GM12878 (cell line): ENCODE measurements around the gene RAE1. TPM values are rescaled to one million over a fixed set of nuclear protein-coding genes. Genes with fewer than 3 reads are reported as not detected.

ENCODE experiments used
- ASH2L ChIP-seq: fragments of 300-600, 200-600 bp; sonication (generic); IDR thresholded peaks from 2 replicates; pipeline ENCODE4 v1.6.1; 2017; ENCODE audit warnings: low read depth, mild to moderate bottlenecking, borderline replicate concordance
- BACH1 ChIP-seq: fragments of 450-650 bp; IDR thresholded peaks from 2 replicates; pipeline ENCODE4 v1.6.1; 2017; ENCODE audit warnings: mild to moderate bottlenecking, borderline replicate concordance
- BMI1 ChIP-seq: fragments of 450-650 bp; IDR thresholded peaks from 2 replicates; pipeline ENCODE4 v1.6.1; 2016; ENCODE audit warnings: mild to moderate bottlenecking, moderate library complexity, borderline replicate concordance
- CBFB ChIP-seq: IDR thresholded peaks from 2 replicates; pipeline ENCODE4 v1.6.1; 2016; ENCODE audit warnings: antibody characterized with exemption, low read depth
- CBX3 ChIP-seq: fragments of 200-600 bp; sonication (generic); IDR thresholded peaks from 2 replicates; pipeline ENCODE4 v1.6.1; 2016; ENCODE audit warnings: low read depth, borderline replicate concordance
- EGR1 ChIP-seq, 2 experiments: IDR thresholded peaks; 1 replicate in 1 of 2; 2 replicates in 1 of 2; pipeline ENCODE4 v1.6.1; 2011 to 2012; ENCODE audit warnings: low read depth in 2 of 2, low read length in 2 of 2, borderline replicate concordance in 1 of 2, mild to moderate bottlenecking in 1 of 2, moderate library complexity in 1 of 2
- FOXK2 ChIP-seq: fragments of 450-650 bp; IDR thresholded peaks from 2 replicates; pipeline ENCODE4 v1.6.1; 2017; ENCODE audit warnings: mild to moderate bottlenecking, moderate library complexity
- GATAD2B ChIP-seq: fragments of 450-650 bp; conservative IDR thresholded peaks from 2 replicates; pipeline ENCODE4 v1.6.1; 2017; ENCODE audit warnings: low read depth, mild to moderate bottlenecking, moderate library complexity
- IRF4 ChIP-seq: IDR thresholded peaks from 2 replicates; pipeline ENCODE4 v1.6.1; 2011; ENCODE audit warnings: low read depth, low read length
- JUND ChIP-seq: IDR thresholded peaks from 2 replicates; pipeline ENCODE4 v1.6.1; 2012; ENCODE audit warnings: low read depth, mild to moderate bottlenecking, low read length, improper control_type of control experiment, moderate library complexity
- KLF5 ChIP-seq: fragments of 450-650 bp; IDR thresholded peaks from 2 replicates; pipeline ENCODE4 v1.6.1; 2014; ENCODE audit warnings: mild to moderate bottlenecking; ENCODE audit not compliant: partially characterized antibody
- MTA2 ChIP-seq: fragments of 450-650 bp; IDR thresholded peaks from 2 replicates; pipeline ENCODE4 v1.6.1; 2016; ENCODE audit warnings: low read depth, mild to moderate bottlenecking, moderate library complexity
- NFYA ChIP-seq: IDR thresholded peaks from 2 replicates; pipeline ENCODE4 v1.6.1; 2011; ENCODE audit warnings: low read depth, mild to moderate bottlenecking, low read length, improper control_type of control experiment, borderline replicate concordance
- NR2F1 ChIP-seq: fragments of 450-650 bp; conservative IDR thresholded peaks from 2 replicates; pipeline ENCODE4 v1.6.1; 2017; ENCODE audit warnings: mild to moderate bottlenecking
- NRF1 ChIP-seq: conservative IDR thresholded peaks from 2 replicates; pipeline ENCODE4 v1.6.1; 2011; ENCODE audit warnings: mild to moderate bottlenecking, low read depth, low read length, improper control_type of control experiment
- RBBP5 ChIP-seq: fragments of 200-600 bp; sonication (generic); conservative IDR thresholded peaks from 2 replicates; pipeline ENCODE4 v1.6.1; 2016
- RCOR1 ChIP-seq: conservative IDR thresholded peaks from 2 replicates; pipeline ENCODE4 v1.6.1; 2012; ENCODE audit warnings: low read depth, low read length, improper control_type of control experiment
- SPI1 ChIP-seq: IDR thresholded peaks from 2 replicates; pipeline ENCODE4 v1.6.1; 2011; ENCODE audit warnings: low read depth, mild to moderate bottlenecking, low read length, moderate library complexity, borderline replicate concordance; ENCODE audit not compliant: insufficient read depth
- STAT3 ChIP-seq: IDR thresholded peaks from 2 replicates; pipeline ENCODE4 v1.6.1; 2011; ENCODE audit warnings: low read depth, low read length, improper control_type of control experiment
- SUPT20H ChIP-seq: IDR thresholded peaks from 2 replicates; pipeline ENCODE4 v1.6.1; 2011; ENCODE audit warnings: low read depth, mild to moderate bottlenecking, low read length, moderate library complexity, borderline replicate concordance; ENCODE audit not compliant: control insufficient read depth
- TCF7 ChIP-seq: IDR thresholded peaks from 2 replicates; pipeline ENCODE4 v1.6.1; 2014; ENCODE audit warnings: antibody characterized with exemption, borderline replicate concordance
- polyA plus RNA-seq, 11 experiments: library from polyadenylated mRNA; depleted of rRNA in 4 of 11; unstranded in 6 of 11; stranded (reverse) in 5 of 11; fragments of >200 nt; fragmentation: Nextera tagmentation in 4 of 11; fragmentation: Illumina TruSeq in 1 of 11; extraction: Ambion mirVana in 4 of 11; extraction: Trizol in 1 of 11; gene quantifications; 1 replicate in 1 of 11; 2 replicates in 10 of 11; pipeline versions ENCODE4 v1.2.1 to v1.2.3, GENCODE V29; 2011 to 2016; ENCODE audit warnings: inconsistent platforms in 2 of 11, missing spikeins in 2 of 11, low read depth in 1 of 11
- total RNA-seq, 4 experiments: library from RNA; depleted of rRNA in 3 of 4; stranded (reverse); fragments of >200 nt in 3 of 4; fragmentation: Illumina TruSeq in 1 of 4; extraction: Trizol in 1 of 4; gene quantifications; 2 replicates each; pipeline versions ENCODE4 v1.2.1 to v1.2.3, GENCODE V29; 2013 to 2021
- TF ChIP-seq, protein P1 (sequence below): fragments of 450-650 bp; IDR thresholded peaks from 2 replicates; pipeline ENCODE4 v1.6.1; 2017; ENCODE audit warnings: antibody characterized with exemption, mild to moderate bottlenecking, moderate library complexity
- TF ChIP-seq, protein P2 (sequence below): fragments of 150-350 bp; IDR thresholded peaks from 2 replicates; pipeline ENCODE4 v1.6.1; 2016; ENCODE audit warnings: low read depth, low read length
- TF ChIP-seq, protein P3 (sequence below): fragments of 450-650 bp; IDR thresholded peaks from 2 replicates; pipeline ENCODE4 v1.6.1; 2016; ENCODE audit warnings: mild to moderate bottlenecking

The RAE1 gene
- total and polyA plus RNA-seq, 10 of the 15 experiments (the other 5 are each of a cell fraction or from before 2014, with no cell fraction given): 28.7 to 107 (median 49.3) TPM

DNA sequence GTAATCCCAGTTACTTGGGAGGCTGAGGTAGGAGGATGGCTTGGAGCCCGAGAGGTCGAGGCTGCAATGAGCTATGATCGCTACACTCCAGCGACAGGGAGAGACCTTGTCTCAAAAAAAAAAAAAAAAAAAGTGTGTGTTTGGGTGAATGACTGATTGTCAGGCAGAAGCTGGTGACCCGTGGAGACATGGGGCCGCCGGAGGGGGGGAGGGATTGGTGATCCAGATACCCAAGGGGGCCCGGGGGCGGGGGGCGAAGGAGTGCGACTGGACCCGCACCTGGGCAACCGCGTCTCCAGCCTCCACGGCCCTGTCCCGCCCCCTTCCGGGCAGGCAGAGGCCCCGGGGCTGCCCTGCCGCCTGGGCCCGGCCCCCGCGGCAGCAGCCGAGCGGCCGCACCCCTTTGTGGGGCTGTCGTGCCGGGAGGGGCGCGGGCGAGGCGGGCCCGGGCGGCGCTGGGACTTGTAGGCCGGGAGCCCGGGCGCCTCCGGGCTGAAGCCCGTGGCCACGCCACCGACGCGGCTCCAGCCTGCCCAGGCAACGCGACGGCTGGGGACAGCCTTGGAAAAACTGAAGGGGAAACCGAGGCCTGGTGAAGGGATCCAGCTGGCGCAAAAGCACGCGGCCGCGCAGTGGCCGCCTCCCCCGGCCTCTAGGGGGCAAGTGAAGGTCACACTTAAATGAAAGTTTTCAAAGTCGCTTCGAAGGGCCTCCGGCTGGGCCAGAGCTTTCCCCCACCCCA lies 38.1 kb downstream of the RAE1 start (continued):
- TF ChIP-seq SUPT20H: no peak
- no peak for TF ChIP-seq ASH2L
- TF ChIP-seq SPI1: no peak
- TF ChIP-seq GATAD2B: peak; percentile 80
- no peak for TF ChIP-seq TCF7
- TF ChIP-seq NRF1: no peak
- TF ChIP-seq, protein P1, sequence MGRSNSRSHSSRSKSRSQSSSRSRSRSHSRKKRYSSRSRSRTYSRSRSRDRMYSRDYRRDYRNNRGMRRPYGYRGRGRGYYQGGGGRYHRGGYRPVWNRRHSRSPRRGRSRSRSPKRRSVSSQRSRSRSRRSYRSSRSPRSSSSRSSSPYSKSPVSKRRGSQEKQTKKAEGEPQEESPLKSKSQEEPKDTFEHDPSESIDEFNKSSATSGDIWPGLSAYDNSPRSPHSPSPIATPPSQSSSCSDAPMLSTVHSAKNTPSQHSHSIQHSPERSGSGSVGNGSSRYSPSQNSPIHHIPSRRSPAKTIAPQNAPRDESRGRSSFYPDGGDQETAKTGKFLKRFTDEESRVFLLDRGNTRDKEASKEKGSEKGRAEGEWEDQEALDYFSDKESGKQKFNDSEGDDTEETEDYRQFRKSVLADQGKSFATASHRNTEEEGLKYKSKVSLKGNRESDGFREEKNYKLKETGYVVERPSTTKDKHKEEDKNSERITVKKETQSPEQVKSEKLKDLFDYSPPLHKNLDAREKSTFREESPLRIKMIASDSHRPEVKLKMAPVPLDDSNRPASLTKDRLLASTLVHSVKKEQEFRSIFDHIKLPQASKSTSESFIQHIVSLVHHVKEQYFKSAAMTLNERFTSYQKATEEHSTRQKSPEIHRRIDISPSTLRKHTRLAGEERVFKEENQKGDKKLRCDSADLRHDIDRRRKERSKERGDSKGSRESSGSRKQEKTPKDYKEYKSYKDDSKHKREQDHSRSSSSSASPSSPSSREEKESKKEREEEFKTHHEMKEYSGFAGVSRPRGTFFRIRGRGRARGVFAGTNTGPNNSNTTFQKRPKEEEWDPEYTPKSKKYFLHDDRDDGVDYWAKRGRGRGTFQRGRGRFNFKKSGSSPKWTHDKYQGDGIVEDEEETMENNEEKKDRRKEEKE: 0 out of 2 replicates have a peak, but pooled peaks have one; percentile 18
- no peak for TF ChIP-seq KLF5
- no peak for TF ChIP-seq FOXK2
- TF ChIP-seq CBX3: no peak
- TF ChIP-seq, protein P2, sequence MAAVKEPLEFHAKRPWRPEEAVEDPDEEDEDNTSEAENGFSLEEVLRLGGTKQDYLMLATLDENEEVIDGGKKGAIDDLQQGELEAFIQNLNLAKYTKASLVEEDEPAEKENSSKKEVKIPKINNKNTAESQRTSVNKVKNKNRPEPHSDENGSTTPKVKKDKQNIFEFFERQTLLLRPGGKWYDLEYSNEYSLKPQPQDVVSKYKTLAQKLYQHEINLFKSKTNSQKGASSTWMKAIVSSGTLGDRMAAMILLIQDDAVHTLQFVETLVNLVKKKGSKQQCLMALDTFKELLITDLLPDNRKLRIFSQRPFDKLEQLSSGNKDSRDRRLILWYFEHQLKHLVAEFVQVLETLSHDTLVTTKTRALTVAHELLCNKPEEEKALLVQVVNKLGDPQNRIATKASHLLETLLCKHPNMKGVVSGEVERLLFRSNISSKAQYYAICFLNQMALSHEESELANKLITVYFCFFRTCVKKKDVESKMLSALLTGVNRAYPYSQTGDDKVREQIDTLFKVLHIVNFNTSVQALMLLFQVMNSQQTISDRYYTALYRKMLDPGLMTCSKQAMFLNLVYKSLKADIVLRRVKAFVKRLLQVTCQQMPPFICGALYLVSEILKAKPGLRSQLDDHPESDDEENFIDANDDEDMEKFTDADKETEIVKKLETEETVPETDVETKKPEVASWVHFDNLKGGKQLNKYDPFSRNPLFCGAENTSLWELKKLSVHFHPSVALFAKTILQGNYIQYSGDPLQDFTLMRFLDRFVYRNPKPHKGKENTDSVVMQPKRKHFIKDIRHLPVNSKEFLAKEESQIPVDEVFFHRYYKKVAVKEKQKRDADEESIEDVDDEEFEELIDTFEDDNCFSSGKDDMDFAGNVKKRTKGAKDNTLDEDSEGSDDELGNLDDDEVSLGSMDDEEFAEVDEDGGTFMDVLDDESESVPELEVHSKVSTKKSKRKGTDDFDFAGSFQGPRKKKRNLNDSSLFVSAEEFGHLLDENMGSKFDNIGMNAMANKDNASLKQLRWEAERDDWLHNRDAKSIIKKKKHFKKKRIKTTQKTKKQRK: no peak
- no peak for TF ChIP-seq CBFB
- TF ChIP-seq STAT3: no peak
- TF ChIP-seq, protein P3, sequence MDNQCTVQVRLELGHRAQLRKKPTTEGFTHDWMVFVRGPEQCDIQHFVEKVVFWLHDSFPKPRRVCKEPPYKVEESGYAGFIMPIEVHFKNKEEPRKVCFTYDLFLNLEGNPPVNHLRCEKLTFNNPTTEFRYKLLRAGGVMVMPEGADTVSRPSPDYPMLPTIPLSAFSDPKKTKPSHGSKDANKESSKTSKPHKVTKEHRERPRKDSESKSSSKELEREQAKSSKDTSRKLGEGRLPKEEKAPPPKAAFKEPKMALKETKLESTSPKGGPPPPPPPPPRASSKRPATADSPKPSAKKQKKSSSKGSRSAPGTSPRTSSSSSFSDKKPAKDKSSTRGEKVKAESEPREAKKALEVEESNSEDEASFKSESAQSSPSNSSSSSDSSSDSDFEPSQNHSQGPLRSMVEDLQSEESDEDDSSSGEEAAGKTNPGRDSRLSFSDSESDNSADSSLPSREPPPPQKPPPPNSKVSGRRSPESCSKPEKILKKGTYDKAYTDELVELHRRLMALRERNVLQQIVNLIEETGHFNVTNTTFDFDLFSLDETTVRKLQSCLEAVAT: no peak; the same call in 1 of the 2 replicates
- TF ChIP-seq NR2F1: peak; percentile 74
- no peak for TF ChIP-seq IRF4
- TF ChIP-seq BACH1: peak; percentile 69
- TF ChIP-seq BMI1: no peak
- no peak for TF ChIP-seq MTA2
- TF ChIP-seq RCOR1: no peak
- TF ChIP-seq EGR1 (IDR thresholded peaks at IDR 0.05; ENCODE audit: borderline replicate concordance in 1 of 2, low read depth in 2 of 2, low read length in 2 of 2): peak in 1 of 2 experiments; percentile 48; a peak in 1 of 3 replicates
- no peak for TF ChIP-seq JUND
- TF ChIP-seq RBBP5: no peak
- no peak for TF ChIP-seq NFYA
